Trophoblast cell (in vitro differentiated cells and primary cell): ENCODE data around the gene FGFBP3.

Experiments used
- DNase-seq, 2 donors: peaks; one replicate each; pipeline ENCODE4 v3.0.0-alpha.2; 2016
- H2AFZ ChIP-seq: 2 replicates; pipeline ENCODE4 v1.6.1; 2013; ENCODE audit warnings: low read length, moderate library complexity, mild to moderate bottlenecking; ENCODE audit not compliant: insufficient read depth, poor library complexity
- H2AK5ac ChIP-seq: 2 replicates; pipeline ENCODE4 v1.6.1; 2013; ENCODE audit warnings: mild to moderate bottlenecking, low read length
- H2BK120ac ChIP-seq: 2 replicates; pipeline ENCODE4 v1.6.1; 2013; ENCODE audit warnings: low read length, mild to moderate bottlenecking, moderate library complexity; ENCODE audit not compliant: insufficient read depth, poor library complexity
- H2BK12ac ChIP-seq: 2 replicates; pipeline ENCODE4 v1.6.1; 2013; ENCODE audit warnings: mild to moderate bottlenecking, low read length, moderate library complexity
- H2BK5ac ChIP-seq: 2 replicates; pipeline ENCODE4 v1.6.1; 2013; ENCODE audit warnings: low read length, low read depth, moderate library complexity, mild to moderate bottlenecking; ENCODE audit not compliant: poor library complexity
- H3K14ac ChIP-seq: 2 replicates; pipeline ENCODE4 v1.6.1; 2013; ENCODE audit warnings: mild to moderate bottlenecking, low read length
- H3K18ac ChIP-seq: 2 replicates; pipeline ENCODE4 v1.6.1; 2013; ENCODE audit warnings: mild to moderate bottlenecking, low read length
- H3K23ac ChIP-seq: 2 replicates; pipeline ENCODE4 v1.6.1; 2013; ENCODE audit warnings: low read length
- H3K27ac ChIP-seq: 2 replicates; pipeline ENCODE4 v1.5.1; 2013; ENCODE audit warnings: low read depth, mild to moderate bottlenecking, inconsistent platforms, low read length, moderate library complexity
- H3K27me3 ChIP-seq: 2 replicates; pipeline ENCODE4 v1.6.1; 2013; ENCODE audit warnings: inconsistent platforms, mild to moderate bottlenecking, low read length, moderate library complexity; ENCODE audit not compliant: insufficient read depth
- H3K36me3 ChIP-seq, 2 experiments: 1 replicate in 1 of 2; 2 replicates in 1 of 2; pipeline ENCODE4 v1.6.1; 2013; ENCODE audit warnings: low read length in 2 of 2, mild to moderate bottlenecking in 2 of 2, moderate library complexity in 1 of 2; ENCODE audit not compliant: insufficient read depth in 2 of 2, control insufficient read depth in 1 of 2
- H3K4ac ChIP-seq: 2 replicates; pipeline ENCODE4 v1.6.1; 2013; ENCODE audit warnings: low read depth, mild to moderate bottlenecking, low read length, moderate library complexity
- H3K4me1 ChIP-seq, 2 experiments: 1 replicate in 1 of 2; 2 replicates in 1 of 2; pipeline ENCODE4 v1.6.1; 2013; ENCODE audit warnings: low read length in 2 of 2, mild to moderate bottlenecking in 2 of 2, moderate library complexity in 1 of 2; ENCODE audit not compliant: insufficient read depth in 2 of 2, control insufficient read depth in 1 of 2
- H3K4me2 ChIP-seq: 2 replicates; pipeline ENCODE4 v1.6.1; 2013; ENCODE audit warnings: inconsistent platforms, mild to moderate bottlenecking, low read length, moderate library complexity
- H3K4me3 ChIP-seq: 2 replicates; pipeline ENCODE4 v1.5.1; 2013; ENCODE audit warnings: mild to moderate bottlenecking, low read depth, low read length, inconsistent platforms
- H3K79me1 ChIP-seq: one replicate; pipeline ENCODE4 v1.6.1; 2013; ENCODE audit warnings: low read length
- H3K79me2 ChIP-seq: 2 replicates; pipeline ENCODE4 v1.6.1; 2013; ENCODE audit warnings: low read length, mild to moderate bottlenecking; ENCODE audit not compliant: control insufficient read depth, insufficient read depth, poor library complexity
- H3K9ac ChIP-seq: 2 replicates; pipeline ENCODE4 v1.6.1; 2013; ENCODE audit warnings: mild to moderate bottlenecking, low read length
- H3K9me3 ChIP-seq: 2 replicates; pipeline ENCODE4 v1.6.1; 2013; ENCODE audit warnings: low read depth, mild to moderate bottlenecking, control low read depth, inconsistent platforms, low read length; ENCODE audit not compliant: insufficient read depth
- H4K12ac ChIP-seq: 2 replicates; pipeline ENCODE4 v1.6.1; 2013; ENCODE audit warnings: low read depth, mild to moderate bottlenecking, low read length, moderate library complexity
- H4K8ac ChIP-seq: 2 replicates; pipeline ENCODE4 v1.6.1; 2013; ENCODE audit warnings: low read depth, mild to moderate bottlenecking, low read length, moderate library complexity
- H4K91ac ChIP-seq: one replicate; pipeline ENCODE4 v1.6.1; 2013; ENCODE audit warnings: low read depth, mild to moderate bottlenecking, low read length, moderate library complexity
- WGBS: extraction: QIAGEN DNeasy Blood & Tissue Kit; methylation state at CpG from one replicate; pipeline ENCODE4 v1.1.7; 2013; ENCODE audit warnings: missing lambda C conversion rate; ENCODE audit not compliant: insufficient read length, insufficient coverage; ENCODE audit errors: extremely low coverage; 5-methylcytosine and 5-hydroxymethylcytosine counted together

Gene FGFBP3

DNA sequence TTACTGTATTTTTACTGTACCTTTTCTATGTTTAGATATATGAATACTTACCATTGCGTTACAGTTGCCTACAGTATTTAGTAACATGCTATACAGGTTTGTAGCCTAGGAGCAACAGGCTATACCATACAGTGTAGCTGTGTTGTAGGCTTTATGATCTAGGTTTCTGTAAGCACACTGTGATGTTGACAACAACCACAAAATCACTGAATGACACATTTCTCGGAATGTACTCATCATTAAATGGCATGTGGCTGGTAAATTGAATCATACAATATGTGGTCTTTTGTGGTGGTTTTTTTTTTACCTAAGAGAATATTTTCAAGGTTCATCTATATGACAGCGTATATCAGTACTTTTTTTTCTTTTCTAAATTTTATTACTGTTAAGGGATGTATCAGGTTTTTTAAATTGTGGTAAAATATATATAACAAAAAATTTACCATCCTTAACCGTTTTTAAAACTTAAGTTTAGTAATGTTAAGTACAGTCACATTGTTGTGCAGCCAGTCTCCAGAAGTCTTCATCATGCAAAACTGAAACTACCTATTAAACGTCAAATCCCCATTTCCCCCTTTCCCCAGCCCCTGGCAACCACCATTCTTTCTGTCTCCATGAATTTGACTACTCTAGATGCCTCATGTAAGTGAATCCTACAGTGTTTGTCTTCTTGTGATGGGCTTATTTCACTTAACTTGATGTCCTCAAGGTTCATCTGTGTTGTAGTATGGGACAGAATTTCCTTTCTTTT lies 35.8 kb upstream of the FGFBP3 start:
- H3K4me2 ChIP-seq: no peak overlapping the region
- H3K4ac ChIP-seq: no peak overlapping the region
- no peaks in the 10 kb centered on the region for H3K79me1 ChIP-seq
- H2BK12ac ChIP-seq: no peak overlapping the region
- peak in 1 of 2 donors; percentile 23 for DNase-seq
- H3K9me3 ChIP-seq: no peaks in the 10 kb centered on the region
- no peak overlapping the region for H4K8ac ChIP-seq
- peaks cover 2% of the 10 kb centered on the region for H3K79me2 ChIP-seq
- H3K14ac ChIP-seq: no peak overlapping the region
- no peaks in the 10 kb centered on the region for H3K4me1 ChIP-seq
- no peak overlapping the region for H2AK5ac ChIP-seq
- no peak overlapping the region for H3K27ac ChIP-seq
- no peak overlapping the region for H3K18ac ChIP-seq
- H2BK5ac ChIP-seq: no peak overlapping the region
- no peak overlapping the region for H4K91ac ChIP-seq
- H3K4me3 ChIP-seq: no peak overlapping the region
- H3K9ac ChIP-seq: no peak overlapping the region
- H3K23ac ChIP-seq: no peak overlapping the region
- H2AFZ ChIP-seq: no peak overlapping the region
- H3K36me3 ChIP-seq: peaks cover 0 to 2% of the 10 kb centered on the region in 2 experiments
- no peak overlapping the region for H4K12ac ChIP-seq
- no peaks in the 10 kb centered on the region for H3K27me3 ChIP-seq
- no peak overlapping the region for H2BK120ac ChIP-seq
- no CpG with 5 or more reads among the region's 5 CpGs for WGBS

DNA sequence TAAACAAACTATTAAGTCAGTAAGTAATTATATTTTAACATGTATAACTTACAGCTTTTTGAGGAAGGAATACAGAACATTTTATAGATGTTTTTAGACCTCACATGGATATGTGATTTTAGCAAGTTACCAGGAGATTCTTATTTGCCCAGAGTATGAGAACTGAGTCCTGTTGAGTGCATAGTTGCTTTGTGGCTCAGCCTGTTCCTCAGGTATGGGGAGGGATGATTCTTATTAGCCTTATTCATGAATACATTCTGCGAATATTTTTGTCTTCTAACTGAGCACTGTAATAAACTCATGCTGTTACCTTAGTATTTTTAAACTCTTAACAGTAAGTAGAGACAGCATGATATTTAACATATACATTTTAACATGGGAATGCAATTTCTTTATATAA lies 32.1 kb upstream of the FGFBP3 start:
- H3K4ac ChIP-seq: no peak overlapping the region
- H3K4me3 ChIP-seq: no peak overlapping the region
- DNase-seq: peak; percentile 60 to 76
- H3K36me3 ChIP-seq: peaks cover 2 to 6% of the 10 kb centered on the region in 2 experiments
- H3K79me1 ChIP-seq: no peaks in the 10 kb centered on the region
- no peaks in the 10 kb centered on the region for H3K4me1 ChIP-seq
- H3K9me3 ChIP-seq: no peaks in the 10 kb centered on the region
- H2BK5ac ChIP-seq: no peak overlapping the region
- WGBS: no CpG with 5 or more reads among the region's 1 CpG
- no peaks in the 10 kb centered on the region for H3K27me3 ChIP-seq
- no peak overlapping the region for H3K14ac ChIP-seq
- no peak overlapping the region for H3K9ac ChIP-seq
- H4K91ac ChIP-seq: no peak overlapping the region
- no peak overlapping the region for H3K4me2 ChIP-seq
- H3K18ac ChIP-seq: no peak overlapping the region
- no peak overlapping the region for H2BK120ac ChIP-seq
- no peak overlapping the region for H2BK12ac ChIP-seq
- peaks cover 2% of the 10 kb centered on the region for H3K79me2 ChIP-seq
- H4K12ac ChIP-seq: no peak overlapping the region
- no peak overlapping the region for H2AK5ac ChIP-seq
- H3K27ac ChIP-seq: no peak overlapping the region
- no peak overlapping the region for H2AFZ ChIP-seq
- no peak overlapping the region for H4K8ac ChIP-seq
- H3K23ac ChIP-seq: no peak overlapping the region

DNA sequence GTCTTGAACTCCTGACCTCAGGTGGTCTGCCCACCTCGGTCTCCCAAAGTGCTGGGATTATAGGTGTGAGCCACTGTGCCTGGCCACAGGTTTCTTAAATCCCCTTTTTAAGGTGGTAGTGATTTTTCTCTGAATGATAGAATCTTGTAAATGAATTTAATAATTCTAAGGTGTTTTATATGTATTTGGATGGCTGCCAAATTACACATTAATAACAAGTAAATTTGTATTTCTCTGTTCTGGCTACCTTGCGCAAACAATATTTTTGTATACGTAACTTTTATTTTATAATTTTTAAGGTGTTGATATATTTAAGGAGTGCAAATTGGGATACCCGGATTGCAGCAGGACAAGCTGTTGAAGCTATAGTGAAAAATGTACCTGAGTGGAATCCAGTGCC lies 30.4 kb upstream of the FGFBP3 start:
- no peak overlapping the region for H3K14ac ChIP-seq
- no peak overlapping the region for H2AK5ac ChIP-seq
- H4K91ac ChIP-seq: no peak overlapping the region
- no peak overlapping the region for H2BK120ac ChIP-seq
- no peak for DNase-seq
- no peak overlapping the region for H3K23ac ChIP-seq
- no peak overlapping the region for H3K4ac ChIP-seq
- H3K4me2 ChIP-seq: no peak overlapping the region
- no peak overlapping the region for H2BK5ac ChIP-seq
- no peak overlapping the region for H3K18ac ChIP-seq
- no CpG with 5 or more reads among the region's 4 CpGs for WGBS
- no peaks in the 10 kb centered on the region for H3K4me1 ChIP-seq
- no peaks in the 10 kb centered on the region for H3K79me1 ChIP-seq
- peaks cover 2 to 8% of the 10 kb centered on the region in 2 experiments for H3K36me3 ChIP-seq
- no peak overlapping the region for H2BK12ac ChIP-seq
- no peak overlapping the region for H4K8ac ChIP-seq
- no peaks in the 10 kb centered on the region for H3K9me3 ChIP-seq
- no peak overlapping the region for H4K12ac ChIP-seq
- H3K79me2 ChIP-seq: peaks cover 2% of the 10 kb centered on the region
- H3K9ac ChIP-seq: no peak overlapping the region
- H3K27me3 ChIP-seq: no peaks in the 10 kb centered on the region
- H3K27ac ChIP-seq: no peak overlapping the region
- no peak overlapping the region for H2AFZ ChIP-seq
- no peak overlapping the region for H3K4me3 ChIP-seq

DNA sequence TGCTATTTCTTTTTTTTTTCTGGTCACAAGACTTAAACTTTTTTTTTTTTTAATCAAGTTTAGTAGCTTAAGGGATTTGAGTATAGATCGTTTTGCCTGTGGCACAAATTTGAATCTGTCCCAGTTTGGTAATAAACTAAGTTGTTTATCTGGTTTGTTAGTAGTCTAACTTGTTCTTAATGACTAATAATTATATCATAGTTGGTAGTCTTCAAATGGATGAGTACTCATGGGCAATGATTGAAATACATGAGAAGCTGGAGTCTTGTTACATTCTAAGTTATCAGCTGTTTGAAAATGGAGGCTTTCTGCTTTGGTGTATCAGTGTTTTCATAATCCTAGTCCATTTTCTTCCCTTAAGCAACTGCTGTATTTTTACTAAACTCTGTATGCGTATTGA lies 26.6 kb upstream of the FGFBP3 start:
- no peak overlapping the region for H2BK12ac ChIP-seq
- H3K9me3 ChIP-seq: no peaks in the 10 kb centered on the region
- no peak overlapping the region for H3K4me3 ChIP-seq
- no peak overlapping the region for H3K4ac ChIP-seq
- H2AFZ ChIP-seq: no peak overlapping the region
- no peak overlapping the region for H2BK120ac ChIP-seq
- no peak overlapping the region for H4K12ac ChIP-seq
- H2AK5ac ChIP-seq: no peak overlapping the region
- peaks cover 6 to 13% of the 10 kb centered on the region in 2 experiments for H3K36me3 ChIP-seq
- no peaks in the 10 kb centered on the region for H3K79me1 ChIP-seq
- no peak overlapping the region for H3K23ac ChIP-seq
- H3K18ac ChIP-seq: no peak overlapping the region
- no peak overlapping the region for H4K91ac ChIP-seq
- no CpG with 5 or more reads among the region's 2 CpGs for WGBS
- peak in 1 of 2 donors; percentile 62 for DNase-seq
- no peak overlapping the region for H3K9ac ChIP-seq
- no peak overlapping the region for H4K8ac ChIP-seq
- peaks cover 2 to 4% of the 10 kb centered on the region in 2 experiments for H3K4me1 ChIP-seq
- H3K4me2 ChIP-seq: no peak overlapping the region
- H2BK5ac ChIP-seq: no peak overlapping the region
- H3K14ac ChIP-seq: no peak overlapping the region
- no peak overlapping the region for H3K27ac ChIP-seq
- H3K79me2 ChIP-seq: peaks cover 4% of the 10 kb centered on the region
- no peaks in the 10 kb centered on the region for H3K27me3 ChIP-seq
